ENCODE results near the gene IFT74. TPM values are rescaled to one million over a fixed set of nuclear protein-coding genes. Genes with fewer than 3 reads are reported as not detected.
"Not testable (repeated sequence)": the region's sequence is repeated elsewhere in the genome, so short reads cannot be mapped to it uniquely, and the experiment has no call there.

IFT74 gene
- total RNA-seq, 1 donor from 2014 or later = 9.4 TPM

DNA sequence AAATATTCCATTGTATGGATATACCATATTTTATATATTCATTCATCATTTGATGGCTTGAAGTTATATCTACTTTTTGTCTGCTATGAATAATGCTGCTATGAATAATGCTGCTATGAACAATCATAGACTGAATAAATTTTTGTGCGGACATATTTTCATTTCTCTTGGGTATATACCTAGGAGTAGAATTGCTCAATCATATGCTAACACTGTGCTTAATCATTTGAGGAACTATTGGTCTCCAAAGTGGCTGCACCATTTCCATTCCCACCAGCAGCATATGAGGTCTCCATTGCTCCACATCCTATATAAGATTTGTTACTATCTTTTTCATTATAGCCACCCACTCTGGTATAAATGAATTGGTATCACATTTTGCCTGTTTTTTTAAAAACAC lies 134.5 kb downstream of the IFT74 start:
- no peak overlapping the region for H3K27ac ChIP-seq (ENCODE audit: low read depth, low read length)
- no peak overlapping the region for H3K9ac ChIP-seq (ENCODE audit: low read depth in 1 of 3, low read length in 3 of 3)
- no peaks in the 10 kb centered on the region for H3K36me3 ChIP-seq (ENCODE audit: control insufficient read depth in 3 of 3, insufficient read depth in 3 of 3, low read length in 3 of 3)
- H3K4me3 ChIP-seq (ENCODE audit: low read length in 3 of 3) = no peak overlapping the region
- H3K9me3 ChIP-seq (ENCODE audit: control insufficient read depth in 3 of 3, low read length in 3 of 3) = no peaks in the 10 kb centered on the region
- H3K27me3 ChIP-seq (ENCODE audit: control insufficient read depth in 3 of 3, insufficient read depth in 3 of 3, low read length in 3 of 3) = no peaks in the 10 kb centered on the region
- H3K4me1 ChIP-seq (ENCODE audit: control insufficient read depth in 3 of 3, insufficient read depth in 3 of 3, low read length in 3 of 3) = no peaks in the 10 kb centered on the region

DNA sequence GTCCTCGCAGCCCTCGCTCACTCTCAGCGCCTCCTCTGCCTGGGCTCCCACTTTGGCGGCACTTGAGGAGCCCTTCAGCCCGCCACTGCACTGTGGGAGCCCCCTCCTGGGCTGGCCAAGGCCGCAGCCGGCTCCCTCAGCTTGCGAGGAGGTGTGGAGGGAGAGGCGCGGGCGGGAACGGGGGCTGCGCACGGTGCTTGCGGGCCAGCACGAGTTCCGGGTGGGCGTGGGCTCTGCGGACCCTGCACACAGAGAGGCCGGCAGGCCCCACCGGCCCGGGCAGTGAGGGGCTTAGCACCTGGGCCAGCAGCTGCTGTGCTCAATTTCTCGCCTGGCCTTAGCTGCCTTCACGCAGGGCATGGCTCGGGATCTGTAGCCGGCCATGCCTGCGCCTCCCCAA lies 136.3 kb downstream of the IFT74 start:
- H3K27me3 ChIP-seq (ENCODE audit: control insufficient read depth in 3 of 3, insufficient read depth in 3 of 3, low read length in 3 of 3); H3K9ac ChIP-seq (ENCODE audit: low read depth in 1 of 3, low read length in 3 of 3); H3K36me3 ChIP-seq (ENCODE audit: control insufficient read depth in 3 of 3, insufficient read depth in 3 of 3, low read length in 3 of 3); H3K4me3 ChIP-seq (ENCODE audit: low read length in 3 of 3); H3K27ac ChIP-seq (ENCODE audit: low read depth, low read length); H3K4me1 ChIP-seq (ENCODE audit: control insufficient read depth in 3 of 3, insufficient read depth in 3 of 3, low read length in 3 of 3); H3K9me3 ChIP-seq (ENCODE audit: control insufficient read depth in 3 of 3, low read length in 3 of 3): not testable (repeated sequence)

DNA sequence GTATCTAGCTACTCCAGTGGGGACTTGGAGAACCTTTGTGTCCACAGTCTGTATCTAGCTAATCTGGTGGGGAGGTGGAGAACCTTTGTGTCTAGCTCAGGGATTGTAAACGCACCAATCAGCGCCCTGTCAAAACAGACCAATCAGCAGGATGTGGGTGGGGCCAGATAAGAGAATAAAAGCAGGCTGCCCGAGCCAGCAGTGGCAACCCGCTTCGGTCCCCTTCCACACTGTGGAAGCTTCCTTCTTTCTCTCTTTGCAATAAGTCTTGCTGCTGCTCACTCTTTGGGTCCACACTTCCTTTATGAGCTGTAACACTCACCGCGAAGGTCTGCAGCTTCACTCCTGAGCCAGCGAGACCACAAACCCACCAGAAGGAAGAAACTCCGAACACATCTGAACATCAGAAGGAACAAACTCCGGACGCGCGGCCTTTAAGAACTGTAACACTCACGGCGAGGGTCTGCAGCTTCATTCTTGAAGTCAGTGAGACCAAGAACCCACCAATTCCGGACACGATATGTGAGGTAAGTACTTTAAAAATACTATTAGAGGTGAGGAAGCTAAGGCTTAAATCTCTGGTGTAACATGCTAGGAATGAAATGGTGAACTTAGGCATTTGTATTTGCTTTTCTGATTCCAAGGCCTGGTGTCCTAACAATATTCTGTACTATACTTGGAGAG lies 137.3 kb downstream of the IFT74 start:
- H3K9me3 ChIP-seq (ENCODE audit: control insufficient read depth in 3 of 3, low read length in 3 of 3); H3K4me3 ChIP-seq (ENCODE audit: low read length in 3 of 3); H3K27me3 ChIP-seq (ENCODE audit: control insufficient read depth in 3 of 3, insufficient read depth in 3 of 3, low read length in 3 of 3); H3K4me1 ChIP-seq (ENCODE audit: control insufficient read depth in 3 of 3, insufficient read depth in 3 of 3, low read length in 3 of 3); H3K27ac ChIP-seq (ENCODE audit: low read depth, low read length); H3K9ac ChIP-seq (ENCODE audit: low read depth in 1 of 3, low read length in 3 of 3); H3K36me3 ChIP-seq (ENCODE audit: control insufficient read depth in 3 of 3, insufficient read depth in 3 of 3, low read length in 3 of 3): not testable (repeated sequence)

DNA sequence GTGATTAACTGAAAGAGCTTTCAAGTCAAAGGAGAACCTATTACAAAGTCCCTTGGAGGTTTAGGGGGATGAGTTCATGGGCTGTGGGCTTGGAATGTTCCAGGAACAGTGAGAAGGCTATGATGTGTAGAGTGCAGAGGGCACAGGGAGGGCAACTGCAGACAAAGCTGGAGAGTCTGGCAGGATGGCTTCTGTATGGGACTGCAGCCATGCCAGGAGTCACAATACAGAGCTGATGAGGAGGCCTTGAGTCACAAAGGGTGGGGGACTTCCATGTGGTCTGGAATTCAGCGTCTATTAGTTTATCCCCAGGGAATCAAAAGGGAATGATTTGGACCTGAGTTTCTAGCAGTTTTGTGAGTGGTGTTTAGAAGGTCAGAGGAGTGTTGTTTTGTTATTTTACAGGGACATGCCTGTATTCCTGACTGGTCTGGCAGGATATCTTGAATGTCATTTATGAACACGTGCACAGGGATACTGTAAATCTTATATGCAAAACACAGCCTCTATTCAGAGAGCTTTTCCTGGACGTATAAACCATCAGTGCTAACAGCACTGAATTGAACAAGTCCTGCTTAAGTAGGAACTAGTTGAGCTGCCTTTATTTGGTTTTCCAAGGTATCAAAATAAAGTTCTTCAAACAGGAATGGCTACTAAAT lies 138.6 kb downstream of the IFT74 start:
- H3K4me1 ChIP-seq (ENCODE audit: control insufficient read depth in 3 of 3, insufficient read depth in 3 of 3, low read length in 3 of 3) = no peaks in the 10 kb centered on the region
- no peak overlapping the region for H3K27ac ChIP-seq (ENCODE audit: low read depth, low read length)
- H3K4me3 ChIP-seq (ENCODE audit: low read length in 3 of 3) = no peak overlapping the region
- H3K9me3 ChIP-seq (ENCODE audit: control insufficient read depth in 3 of 3, low read length in 3 of 3) = no peaks in the 10 kb centered on the region
- no peaks in the 10 kb centered on the region for H3K27me3 ChIP-seq (ENCODE audit: control insufficient read depth in 3 of 3, insufficient read depth in 3 of 3, low read length in 3 of 3)
- H3K36me3 ChIP-seq (ENCODE audit: control insufficient read depth in 3 of 3, insufficient read depth in 3 of 3, low read length in 3 of 3) = no peaks in the 10 kb centered on the region
- no peak overlapping the region for H3K9ac ChIP-seq (ENCODE audit: low read depth in 1 of 3, low read length in 3 of 3)

DNA sequence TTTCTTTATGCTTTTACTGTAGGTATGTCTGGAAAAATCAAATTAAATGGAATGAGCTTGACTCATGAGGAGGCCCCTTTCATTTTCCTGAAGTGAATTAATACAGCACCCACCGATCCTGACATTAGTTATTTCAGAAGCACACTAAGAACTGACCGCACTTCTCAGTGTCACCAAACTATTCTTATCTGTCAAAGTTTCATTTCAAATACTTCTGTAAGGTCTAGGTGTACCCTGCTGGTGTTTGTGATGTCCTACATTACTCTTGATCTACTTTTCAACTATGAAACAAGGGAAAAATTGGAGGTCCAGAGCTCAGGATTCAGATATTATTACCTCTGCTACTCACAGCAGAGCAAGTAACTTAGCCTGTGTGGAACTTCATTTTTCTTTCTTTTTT lies 151.0 kb downstream of the IFT74 start:
- no peaks in the 10 kb centered on the region for H3K36me3 ChIP-seq (ENCODE audit: control insufficient read depth in 3 of 3, insufficient read depth in 3 of 3, low read length in 3 of 3)
- no peak overlapping the region for H3K4me3 ChIP-seq (ENCODE audit: low read length in 3 of 3)
- H3K9ac ChIP-seq (ENCODE audit: low read depth in 1 of 3, low read length in 3 of 3) = no peak overlapping the region
- no peak overlapping the region for H3K27ac ChIP-seq (ENCODE audit: low read depth, low read length)
- no peaks in the 10 kb centered on the region for H3K4me1 ChIP-seq (ENCODE audit: control insufficient read depth in 3 of 3, insufficient read depth in 3 of 3, low read length in 3 of 3)
- no peaks in the 10 kb centered on the region for H3K27me3 ChIP-seq (ENCODE audit: control insufficient read depth in 3 of 3, insufficient read depth in 3 of 3, low read length in 3 of 3)
- H3K9me3 ChIP-seq (ENCODE audit: control insufficient read depth in 3 of 3, low read length in 3 of 3) = no peaks in the 10 kb centered on the region

DNA sequence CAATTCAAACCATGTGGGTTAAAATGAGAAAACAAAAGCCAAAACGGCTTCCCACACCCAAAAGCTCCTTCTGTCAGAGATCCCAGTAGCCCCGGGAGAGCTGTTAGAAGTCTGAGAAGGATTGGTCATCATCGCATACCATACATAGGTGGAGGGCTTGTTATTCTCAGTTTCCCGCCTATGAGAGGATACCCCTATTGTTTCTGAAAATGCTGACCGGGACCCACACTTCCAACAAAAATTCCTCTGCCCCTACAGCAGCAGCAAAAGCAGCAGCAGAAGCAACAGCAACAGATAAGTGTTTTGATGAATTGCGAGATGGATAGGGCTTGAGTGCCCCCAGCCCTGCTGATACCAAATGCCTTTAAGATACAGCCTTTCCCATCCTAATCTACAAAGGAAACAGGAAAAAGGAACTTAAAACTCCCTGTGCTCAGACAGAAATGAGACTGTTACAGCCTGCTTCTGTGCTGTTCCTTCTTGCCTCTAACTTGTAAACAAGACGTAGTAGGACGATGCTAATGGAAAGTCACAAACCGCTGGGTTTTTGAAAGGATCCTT lies 152.8 kb downstream of the IFT74 start, which contains the start of gene TEK:
TSS of gene TEK (plus strand) at position 245 of the 561 bp plus-strand sequence. CDS start 366 bp downstream, outside the sequence.
- Histone ChIP-seq H3K27ac (ENCODE audit: low read depth, low read length) (no peak within 1 kb of the TSS), H3K9ac (ENCODE audit: low read depth in 1 of 3, low read length in 3 of 3) (peak within 1 kb of the TSS in 2 of 3 donors; percentile 47 to 54), H3K36me3 (ENCODE audit: control insufficient read depth in 3 of 3, insufficient read depth in 3 of 3, low read length in 3 of 3) (no peaks in the 10 kb centered on the region), H3K4me1 (ENCODE audit: control insufficient read depth in 3 of 3, insufficient read depth in 3 of 3, low read length in 3 of 3) (no peaks in the 10 kb centered on the region), H3K27me3 (ENCODE audit: control insufficient read depth in 3 of 3, insufficient read depth in 3 of 3, low read length in 3 of 3) (no peaks in the 10 kb centered on the region), H3K4me3 (ENCODE audit: low read length in 3 of 3) (peak within 1 kb of the TSS; percentile 32 to 72 (median 41)), H3K9me3 (ENCODE audit: control insufficient read depth in 3 of 3, low read length in 3 of 3) (no peaks in the 10 kb centered on the region)

DNA sequence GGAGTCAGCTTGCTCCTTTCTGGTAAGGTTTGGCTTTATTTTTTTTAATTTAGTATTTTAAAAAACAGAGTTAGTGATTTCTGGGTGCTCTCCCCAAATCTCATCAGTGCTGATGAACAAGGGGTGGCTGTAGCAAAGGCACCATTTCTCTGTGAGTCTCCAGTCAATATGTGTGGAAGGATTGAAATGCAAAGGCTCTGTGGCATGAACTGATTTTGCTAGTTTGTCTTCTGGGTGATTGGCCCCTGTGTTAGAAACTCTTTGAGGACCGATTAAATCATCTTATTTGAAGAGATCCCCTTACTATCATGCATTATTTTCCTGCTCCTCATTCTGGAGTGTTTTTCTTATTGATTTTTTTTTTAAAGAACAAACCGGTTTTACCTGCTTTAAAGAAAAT lies 153.4 kb downstream of the IFT74 start:
- Histone ChIP-seq H3K9ac (ENCODE audit: low read depth in 1 of 3, low read length in 3 of 3) (peak overlapping the region in 2 of 3 donors; percentile 47 to 54), H3K4me3 (ENCODE audit: low read length in 3 of 3) (peak overlapping the region; percentile 32 to 72 (median 41)), H3K36me3 (ENCODE audit: control insufficient read depth in 3 of 3, insufficient read depth in 3 of 3, low read length in 3 of 3) (no peaks in the 10 kb centered on the region)

DNA sequence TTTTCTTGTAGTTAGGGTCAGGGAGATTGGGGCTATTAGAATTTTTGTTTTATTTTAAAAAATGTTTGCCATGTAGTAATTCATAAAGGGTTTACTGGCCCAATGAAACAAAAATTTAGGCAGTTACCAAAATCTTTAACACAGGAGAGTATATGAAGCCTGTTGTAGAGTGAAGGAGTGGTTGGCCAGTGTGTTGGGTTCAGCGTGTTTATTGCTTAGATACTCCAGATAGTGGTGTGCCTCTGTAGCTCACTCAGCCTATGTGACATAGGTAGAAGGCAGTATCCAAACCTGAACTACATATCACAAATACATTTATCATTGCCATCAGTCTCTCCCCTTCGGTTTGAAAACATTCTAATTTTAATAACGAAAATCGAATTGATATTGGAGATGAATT lies 154.0 kb downstream of the IFT74 start:
- H3K4me3 ChIP-seq (ENCODE audit: low read length in 3 of 3) = peak overlapping the region in 1 of 3 donors; percentile 72
- H3K9me3 ChIP-seq (ENCODE audit: control insufficient read depth in 3 of 3, low read length in 3 of 3) = no peaks in the 10 kb centered on the region
- H3K27ac ChIP-seq (ENCODE audit: low read depth, low read length) = no peak overlapping the region
- no peaks in the 10 kb centered on the region for H3K4me1 ChIP-seq (ENCODE audit: control insufficient read depth in 3 of 3, insufficient read depth in 3 of 3, low read length in 3 of 3)
- H3K27me3 ChIP-seq (ENCODE audit: control insufficient read depth in 3 of 3, insufficient read depth in 3 of 3, low read length in 3 of 3) = no peaks in the 10 kb centered on the region
- H3K36me3 ChIP-seq (ENCODE audit: control insufficient read depth in 3 of 3, insufficient read depth in 3 of 3, low read length in 3 of 3) = no peaks in the 10 kb centered on the region
- no peak overlapping the region for H3K9ac ChIP-seq (ENCODE audit: low read depth in 1 of 3, low read length in 3 of 3)

More for the DNA sequence above, 153.4 kb downstream of the IFT74 start:
- Histone ChIP-seq H3K27me3 (ENCODE audit: control insufficient read depth in 3 of 3, insufficient read depth in 3 of 3, low read length in 3 of 3) (no peaks in the 10 kb centered on the region), H3K4me1 (ENCODE audit: control insufficient read depth in 3 of 3, insufficient read depth in 3 of 3, low read length in 3 of 3) (no peaks in the 10 kb centered on the region), H3K27ac (ENCODE audit: low read depth, low read length) (no peak overlapping the region), H3K9me3 (ENCODE audit: control insufficient read depth in 3 of 3, low read length in 3 of 3) (no peaks in the 10 kb centered on the region)

DNA sequence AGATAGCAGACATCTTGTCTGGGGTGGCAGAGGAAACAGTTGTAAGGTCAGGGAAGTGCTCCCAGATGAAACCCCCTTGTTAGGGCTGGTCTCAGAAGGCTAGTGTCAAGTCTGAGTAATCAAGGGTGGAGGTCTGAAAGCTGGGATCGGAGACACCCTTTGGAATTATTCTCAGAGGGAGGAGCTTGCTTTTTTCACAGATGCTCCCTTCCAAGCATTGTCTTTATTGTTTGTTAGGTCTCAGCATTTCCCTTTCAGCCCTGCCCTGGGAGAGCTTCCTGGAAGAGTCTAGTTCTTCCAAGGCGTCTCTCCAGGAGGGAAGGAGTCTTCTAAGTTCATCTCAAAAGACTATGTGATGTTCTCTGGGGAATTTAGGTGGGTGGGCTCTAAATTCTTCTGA lies 156.0 kb downstream of the IFT74 start:
- Histone ChIP-seq H3K27me3 (ENCODE audit: control insufficient read depth in 3 of 3, insufficient read depth in 3 of 3, low read length in 3 of 3) (no peaks in the 10 kb centered on the region), H3K9me3 (ENCODE audit: control insufficient read depth in 3 of 3, low read length in 3 of 3) (no peaks in the 10 kb centered on the region), H3K36me3 (ENCODE audit: control insufficient read depth in 3 of 3, insufficient read depth in 3 of 3, low read length in 3 of 3) (no peaks in the 10 kb centered on the region), H3K4me1 (ENCODE audit: control insufficient read depth in 3 of 3, insufficient read depth in 3 of 3, low read length in 3 of 3) (no peaks in the 10 kb centered on the region), H3K4me3 (ENCODE audit: low read length in 3 of 3) (no peak overlapping the region), H3K27ac (ENCODE audit: low read depth, low read length) (peak overlapping the region; percentile 30), H3K9ac (ENCODE audit: low read depth in 1 of 3, low read length in 3 of 3) (no peak overlapping the region)

All from skeletal muscle tissue (tissue), 4 donors.